Hepatocyte (in vitro differentiated cells): ENCODE results near the gene SMIM41. TPM values are rescaled to one million over a fixed set of nuclear protein-coding genes. Genes with fewer than 3 reads are reported as not detected.

ENCODE experiments used
- DNase-seq: peaks from one replicate; pipeline ENCODE4 v3.0.0-alpha.2; 2016; ENCODE audit warnings: low spot score
- H2AFZ ChIP-seq: fragments of 200-600 bp; sonication (generic); 2 replicates; pipeline ENCODE4 v1.6.0; 2016; ENCODE audit warnings: antibody characterized with exemption, mild to moderate bottlenecking
- H3K27ac ChIP-seq: fragments of 200-600 bp; sonication (generic); 2 replicates; pipeline ENCODE4 v1.5.1; 2016; ENCODE audit warnings: mild to moderate bottlenecking
- H3K27me3 ChIP-seq: fragments of 200-600 bp; sonication (generic); 2 replicates; pipeline ENCODE4 v1.6.1; 2016
- H3K36me3 ChIP-seq: fragments of 200-600 bp; sonication (generic); replicated peaks from 2 replicates; pipeline ENCODE4 v1.5.1; 2016; ENCODE audit warnings: low read depth; ENCODE audit not compliant: insufficient read depth
- H3K4me1 ChIP-seq: fragments of 200-600 bp; sonication (generic); 2 replicates; pipeline ENCODE4 v1.5.1; 2016; ENCODE audit warnings: mild to moderate bottlenecking, moderate library complexity; ENCODE audit not compliant: insufficient read depth
- H3K4me2 ChIP-seq: fragments of 200-600 bp; sonication (generic); 2 replicates; pipeline ENCODE4 v1.6.0; 2016
- H3K4me3 ChIP-seq: fragments of 200-600 bp; sonication (generic); 2 replicates; pipeline ENCODE4 v1.5.1; 2016; ENCODE audit warnings: mild to moderate bottlenecking
- H3K79me2 ChIP-seq: fragments of 200-600 bp; sonication (generic); 2 replicates; pipeline ENCODE4 v1.6.0; 2017; ENCODE audit warnings: mild to moderate bottlenecking
- H3K9me2 ChIP-seq: fragments of 200-600 bp; sonication (generic); replicated peaks from 2 replicates; pipeline ENCODE4 v1.6.0; 2017; ENCODE audit warnings: mild to moderate bottlenecking; ENCODE audit not compliant: insufficient read depth
- H3K9me3 ChIP-seq: fragments of 200-600 bp; sonication (generic); 2 replicates; pipeline ENCODE4 v1.5.1; 2016; ENCODE audit warnings: low read depth, mild to moderate bottlenecking
- H4K20me1 ChIP-seq: fragments of 200-600 bp; sonication (generic); 2 replicates; pipeline ENCODE4 v1.6.0; 2016; ENCODE audit warnings: mild to moderate bottlenecking; ENCODE audit not compliant: insufficient read depth, poor library complexity, severe bottlenecking
- CTCF ChIP-seq: fragments of 200-600 bp; sonication (generic); IDR thresholded peaks from 2 replicates; pipeline ENCODE4 v1.5.1; 2016; ENCODE audit warnings: antibody characterized with exemption, mild to moderate bottlenecking; ENCODE audit not compliant: poor library complexity
- EZH2 ChIP-seq: fragments of 200-600 bp; sonication (generic); IDR thresholded peaks from 2 replicates; pipeline ENCODE4 v1.6.1; 2016; ENCODE audit warnings: antibody characterized with exemption, mild to moderate bottlenecking, borderline replicate concordance
- EZH2phosphoT487 ChIP-seq: fragments of 200-600 bp; sonication (generic); IDR thresholded peaks from one replicate; pipeline ENCODE4 v1.6.1; 2018; ENCODE audit warnings: antibody characterized with exemption, mild to moderate bottlenecking, low read depth, moderate library complexity; ENCODE audit not compliant: unreplicated experiment, severe bottlenecking
- WGBS: methylation state at CpG from one replicate; pipeline ENCODE4 v1.1.6; 2016; ENCODE audit warnings: low lambda C conversion rate; ENCODE audit errors: missing lambda C conversion rate; 5-methylcytosine and 5-hydroxymethylcytosine counted together
- polyA plus RNA-seq: library from polyadenylated mRNA; unstranded; fragments of >200 nt; fragmentation: Nextera tagmentation; extraction: Ambion mirVana; gene quantifications from 2 replicates; pipeline ENCODE4 v1.2.1, GENCODE V29; 2016
- total RNA-seq: library from RNA; depleted of rRNA; stranded (reverse); fragments of >200 nt; gene quantifications from 2 replicates; pipeline ENCODE4 v1.2.3, GENCODE V29; 2014

Gene SMIM41
- total and polyA plus RNA-seq, 2 experiments from 2014 or later = not detected

DNA sequence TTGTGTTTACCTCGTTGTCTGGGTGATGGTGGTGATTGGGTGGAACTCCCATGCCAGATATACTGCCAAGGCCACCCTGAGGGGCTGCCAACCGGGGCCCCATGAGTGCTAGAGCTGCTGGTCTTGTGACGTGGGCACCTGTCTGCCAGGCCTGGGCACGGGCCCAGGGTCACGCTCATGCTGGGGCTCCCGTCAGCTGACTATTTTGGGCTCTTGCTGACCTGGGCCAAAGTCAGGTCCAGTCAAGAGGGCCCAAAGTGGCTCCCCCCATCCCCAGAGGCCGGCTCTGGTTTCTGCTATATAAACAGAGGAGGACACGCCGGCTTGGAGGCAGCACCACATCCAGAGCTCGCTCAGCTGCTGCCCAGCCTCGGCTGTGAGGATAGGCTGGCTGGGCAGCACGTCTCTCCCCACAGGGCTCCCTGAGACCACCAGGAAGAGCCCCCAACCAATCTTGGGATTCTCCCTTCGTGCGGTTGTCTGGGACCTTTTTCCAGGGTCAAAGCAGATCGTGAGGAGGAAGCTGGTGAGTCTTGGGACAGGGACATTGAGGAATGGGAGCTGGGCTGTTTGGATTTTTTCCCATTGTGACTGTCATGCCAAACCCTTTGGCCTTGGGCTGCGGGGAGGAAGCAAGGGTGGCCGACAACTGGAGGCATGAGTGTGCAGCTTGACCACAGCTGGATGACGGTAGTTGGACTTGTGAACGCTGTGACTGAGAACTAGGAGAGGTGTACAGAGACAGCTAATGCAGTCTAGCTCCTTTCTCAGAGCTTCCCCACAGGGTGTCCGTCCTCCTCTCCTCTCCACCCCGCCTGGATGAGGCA is 35.9 kb upstream of the SMIM41 start:
- Histone ChIP-seq H3K9me3 (no peaks in the 10 kb centered on the region), H3K9me2 (no peaks in the 10 kb centered on the region), H2AFZ (no peak overlapping the region), H4K20me1 (peaks cover 2% of the 10 kb centered on the region), H3K4me3 (no peak overlapping the region), H3K79me2 (peaks cover 5% of the 10 kb centered on the region), H3K36me3 (no peaks in the 10 kb centered on the region), H3K4me1 (no peaks in the 10 kb centered on the region), H3K27ac (no peak overlapping the region), H3K4me2 (no peak overlapping the region), H3K27me3 (no peaks in the 10 kb centered on the region)
- DNase-seq = no peak
- WGBS = 92% methylated on average over 21 of the region's 21 CpGs
- TF ChIP-seq EZH2phosphoT487 = no peak
- no peak for TF ChIP-seq CTCF
- TF ChIP-seq EZH2 = no peak

DNA sequence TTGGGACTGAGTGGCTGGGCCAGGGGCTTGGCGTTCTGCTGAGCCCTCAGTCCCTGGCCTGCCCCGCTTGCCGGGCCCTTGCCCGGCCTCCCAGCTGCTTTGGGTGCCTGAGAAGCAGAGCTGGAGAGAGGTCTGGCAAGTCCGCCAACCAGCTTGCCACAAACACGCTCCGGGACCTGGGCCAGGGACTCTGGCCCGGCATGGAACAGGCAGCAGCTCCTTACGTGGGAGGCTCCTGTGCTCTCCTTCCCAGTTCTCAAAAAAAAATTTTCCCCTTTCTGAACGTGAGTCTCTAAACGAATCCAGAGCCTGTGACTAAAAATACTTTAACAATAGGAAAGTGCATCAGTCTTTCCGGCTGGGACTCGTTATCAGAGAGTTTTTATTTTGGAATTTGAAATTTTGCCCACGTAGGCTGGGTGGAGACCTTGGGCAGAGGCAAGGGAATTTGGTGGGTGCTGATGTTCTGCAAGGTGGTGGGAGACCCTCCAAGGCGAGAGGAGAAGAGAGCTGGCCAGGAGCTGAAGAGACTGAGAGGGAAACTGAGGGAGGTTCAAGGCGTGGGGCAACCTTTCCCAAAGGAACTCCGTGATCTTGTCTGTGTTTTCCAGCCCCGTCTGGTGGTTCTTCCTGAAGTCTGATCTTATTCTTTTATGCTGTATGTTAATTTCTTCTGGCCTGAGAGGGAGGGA is 35.1 kb upstream of the SMIM41 start:
- H3K4me2 ChIP-seq = no peak overlapping the region
- TF ChIP-seq EZH2phosphoT487 (no peak), EZH2 (no peak), CTCF (no peak)
- H3K4me3 ChIP-seq = no peak overlapping the region
- no peak overlapping the region for H3K27ac ChIP-seq
- H4K20me1 ChIP-seq = no peaks in the 10 kb centered on the region
- 88% methylated on average over 18 of the region's 18 CpGs for WGBS
- no peaks in the 10 kb centered on the region for H3K9me2 ChIP-seq
- no peaks in the 10 kb centered on the region for H3K79me2 ChIP-seq
- no peak for DNase-seq
- H2AFZ ChIP-seq = no peak overlapping the region
- no peaks in the 10 kb centered on the region for H3K36me3 ChIP-seq
- no peaks in the 10 kb centered on the region for H3K4me1 ChIP-seq
- H3K27me3 ChIP-seq = no peaks in the 10 kb centered on the region
- H3K9me3 ChIP-seq = no peaks in the 10 kb centered on the region

GRCh38 chr12:52045794-52046199 is 33.7 kb upstream of the SMIM41 start:
- no peak overlapping the region for H3K4me2 ChIP-seq
- H3K27ac ChIP-seq = no peak overlapping the region
- no peaks in the 10 kb centered on the region for H3K9me3 ChIP-seq
- H3K36me3 ChIP-seq = no peaks in the 10 kb centered on the region
- H3K27me3 ChIP-seq = no peaks in the 10 kb centered on the region
- no peak overlapping the region for H2AFZ ChIP-seq
- H4K20me1 ChIP-seq = no peaks in the 10 kb centered on the region
- H3K79me2 ChIP-seq = no peaks in the 10 kb centered on the region
- no peaks in the 10 kb centered on the region for H3K9me2 ChIP-seq
- WGBS = 83% methylated on average over 4 of the region's 4 CpGs
- H3K4me1 ChIP-seq = peaks cover 8% of the 10 kb centered on the region
- no peak overlapping the region for H3K4me3 ChIP-seq
- TF ChIP-seq EZH2phosphoT487 (no peak), EZH2 (no peak), CTCF (no peak)
- DNase-seq = no peak
